HG03460 (cell line): ENCODE data around the gene CCDC88C.
"Not testable (repeated sequence)": the region's sequence is repeated elsewhere in the genome, so short reads cannot be mapped to it uniquely, and the experiment has no call there.

Experiments used
- ATAC-seq: cut with Tn5 transposase; IDR thresholded peaks from one replicate; pipeline ENCODE4 v1.9.1; 2021; ENCODE audit not compliant: unreplicated experiment

Gene CCDC88C

GRCh38 chr14:91418387-91419043, 895 bp upstream of the CCDC88C start:
- no peak for ATAC-seq

- peak; percentile 31 for ATAC-seq
Measured at GRCh38 chr14:91417983-91418386, 365 bp upstream of the CCDC88C start.

- no peak for ATAC-seq
Measured at GRCh38 chr14:91416744-91417119, 888 bp downstream of the CCDC88C start.

DNA sequence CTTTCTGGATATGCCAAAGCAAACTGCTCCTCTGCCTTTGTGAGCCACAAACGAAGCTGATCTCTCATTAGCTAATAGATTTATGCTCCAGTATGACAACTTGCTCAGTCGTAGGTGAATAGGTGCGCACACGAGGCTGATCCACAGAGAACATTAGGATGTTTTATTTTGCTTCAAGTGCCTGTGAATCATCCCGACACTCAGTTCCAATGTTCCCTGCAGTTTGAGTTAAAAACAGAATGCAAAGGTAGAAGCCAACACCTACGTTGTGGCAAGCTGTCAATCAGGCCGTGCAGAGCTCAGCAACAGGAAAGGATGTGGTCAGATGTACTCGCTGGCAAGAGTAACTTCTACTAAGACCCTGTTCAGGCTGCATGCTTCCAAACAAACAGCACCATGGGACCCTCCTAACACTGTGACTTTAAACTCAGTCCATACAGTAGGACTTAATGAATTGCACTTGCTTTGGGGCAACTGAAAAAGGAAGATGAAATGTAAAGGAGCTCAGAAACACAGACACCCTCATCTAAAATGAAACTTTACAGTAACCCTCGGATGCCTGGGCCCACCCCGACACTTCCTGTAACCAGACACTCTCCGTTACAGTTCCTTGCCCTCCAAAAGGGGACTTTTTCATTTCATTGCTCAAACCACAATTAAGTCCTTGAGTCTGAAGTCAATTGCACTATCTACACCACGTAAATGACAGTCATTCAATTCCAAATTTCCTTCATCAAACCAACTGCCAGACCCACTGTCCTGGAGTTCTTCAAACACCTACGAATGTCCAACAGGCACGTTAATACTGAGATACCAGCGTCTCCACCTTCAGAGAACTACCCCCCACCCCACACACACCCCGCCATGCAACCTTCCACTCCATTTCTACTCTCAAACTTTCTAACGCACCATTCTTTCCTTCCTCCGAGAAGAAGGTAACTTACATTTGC, 1.6 kb downstream of the CCDC88C start:
- peak; percentile 59 for ATAC-seq

- ATAC-seq: no peak
Measured at GRCh38 chr14:91414475-91414833, 3.2 kb downstream of the CCDC88C start.

DNA sequence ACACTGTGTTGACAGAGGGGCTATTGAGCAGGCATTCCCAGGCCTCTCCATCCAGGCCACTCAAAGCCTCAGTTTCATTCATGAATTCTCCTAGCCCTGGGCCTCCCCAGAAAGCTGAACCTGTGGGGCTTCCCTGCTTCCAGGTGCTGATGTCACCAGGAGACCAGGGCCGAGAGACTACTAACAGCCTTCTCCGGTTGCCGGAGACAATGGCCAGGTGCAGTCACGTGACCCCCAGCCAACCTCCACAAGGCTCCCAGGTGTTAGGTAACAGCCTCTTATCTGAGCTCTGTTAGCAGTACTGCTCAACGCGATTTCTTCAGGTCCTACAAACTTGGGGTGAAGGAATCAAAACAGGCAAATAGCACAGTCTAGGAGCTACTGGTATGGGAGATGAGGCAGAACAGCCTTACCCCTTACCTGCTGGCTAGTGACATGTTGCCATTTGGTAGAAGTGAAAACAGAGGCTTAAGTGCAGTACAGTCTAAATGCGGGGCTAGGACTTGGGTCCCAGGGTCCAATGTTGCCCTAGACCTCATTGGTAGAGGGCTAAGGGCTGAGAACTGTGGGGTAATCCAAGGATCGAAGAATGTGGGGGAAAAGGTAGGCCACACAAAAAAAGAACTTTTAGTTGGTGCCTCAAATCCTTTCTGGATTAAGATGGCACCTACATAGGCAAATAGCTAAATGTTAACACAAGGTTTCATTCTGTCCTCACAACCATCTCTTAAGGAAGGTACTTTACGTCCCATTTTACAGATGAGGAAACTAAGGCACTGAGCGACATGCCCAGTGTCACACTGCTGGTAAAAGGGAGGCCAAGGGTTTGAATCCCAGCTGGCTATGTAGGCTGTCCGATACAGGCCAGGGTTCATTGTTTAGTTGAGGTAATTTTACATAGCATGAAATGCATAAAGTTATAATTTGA, 3.8 kb downstream of the CCDC88C start:
- ATAC-seq: no peak

DNA sequence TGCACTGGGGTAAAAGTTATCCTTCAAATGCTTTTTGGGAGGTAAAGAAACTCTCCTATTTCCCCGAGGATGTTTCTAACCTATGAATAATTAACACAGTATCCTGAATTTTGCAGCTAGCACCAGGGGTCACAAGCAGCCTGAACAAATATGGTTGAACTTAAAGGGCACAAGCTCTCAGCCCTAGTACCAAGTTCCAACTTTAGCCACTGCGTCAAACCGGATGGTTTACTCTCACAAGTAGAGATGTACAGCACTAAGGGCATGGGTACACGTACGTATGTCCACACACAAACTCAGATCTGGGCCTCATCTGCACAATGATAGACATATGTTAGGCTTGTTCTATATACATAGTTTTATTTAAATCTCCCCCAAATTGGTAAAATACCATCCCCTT, 4.7 kb downstream of the CCDC88C start:
- ATAC-seq: no peak

DNA sequence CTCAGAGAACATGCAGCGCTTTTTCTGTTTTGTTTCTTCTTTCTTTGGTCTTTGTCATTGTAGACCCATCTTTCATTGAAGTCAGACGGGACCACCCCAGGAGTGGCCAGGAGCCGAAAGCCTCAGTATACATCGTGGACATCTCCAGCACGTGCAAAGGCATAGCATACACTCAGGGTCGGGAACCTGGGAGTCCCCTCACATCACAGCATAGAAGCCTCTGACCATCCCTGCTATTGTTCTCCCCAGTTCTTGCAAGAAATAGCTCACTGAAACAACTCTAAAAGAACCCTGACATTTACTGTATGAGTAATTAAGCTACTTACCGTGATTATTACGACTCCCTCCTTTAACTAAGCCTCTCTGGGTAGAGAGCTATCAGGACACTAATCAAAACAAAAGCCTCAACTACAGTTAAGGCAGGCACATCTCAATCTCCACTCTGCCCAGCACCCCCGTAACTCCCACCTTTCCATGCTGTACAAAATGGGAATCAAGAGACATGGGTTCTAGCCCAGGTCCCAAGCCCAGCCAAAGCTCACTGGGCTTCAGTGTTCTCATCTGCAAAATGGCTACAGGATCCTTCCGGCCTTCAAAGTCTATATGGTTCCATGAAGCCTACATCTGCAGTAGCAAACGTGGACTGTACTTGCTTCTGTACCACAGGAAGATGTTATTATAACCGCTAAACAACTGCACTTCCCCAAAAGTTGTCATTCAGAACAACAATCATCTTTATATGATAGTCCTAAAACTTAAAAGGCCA, 6.7 kb downstream of the CCDC88C start:
- ATAC-seq: no peak

DNA sequence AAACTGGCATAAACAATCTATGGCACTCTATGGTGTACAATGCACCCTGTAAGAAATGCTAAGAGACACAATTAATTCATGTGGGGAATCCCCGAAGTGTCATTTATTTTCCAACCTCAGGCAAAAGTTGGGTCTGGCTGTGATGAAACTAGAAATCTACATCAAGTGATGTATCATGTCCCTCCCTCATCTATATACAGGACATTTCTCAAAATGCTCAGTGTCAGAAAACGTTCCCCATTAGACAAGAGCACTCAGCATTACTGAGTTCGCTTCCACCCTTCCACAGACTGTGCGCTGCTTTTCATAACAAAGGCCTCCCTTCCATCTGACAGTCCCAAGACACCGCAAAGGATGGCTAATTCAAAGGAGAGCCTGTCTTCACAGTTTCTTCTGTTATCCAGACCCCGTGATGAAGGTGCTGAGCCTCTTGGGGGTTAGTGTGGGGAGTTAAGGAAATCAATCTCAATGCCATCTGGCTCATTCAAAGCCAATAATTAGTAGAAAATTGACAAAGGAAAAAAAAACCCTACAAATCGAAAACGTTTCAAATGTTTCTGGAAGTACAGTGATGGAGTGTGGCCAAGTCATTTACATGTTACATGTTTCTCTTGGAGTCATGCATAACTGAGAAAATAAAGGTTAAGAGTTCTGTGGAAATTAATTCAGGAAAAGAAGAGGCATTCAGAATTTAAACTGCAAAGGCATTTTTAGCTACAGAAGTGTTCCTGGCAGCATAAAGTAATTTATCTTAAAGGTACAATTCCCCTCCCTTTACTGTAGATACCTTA, 7.5 kb downstream of the CCDC88C start:
- ATAC-seq: no peak

DNA sequence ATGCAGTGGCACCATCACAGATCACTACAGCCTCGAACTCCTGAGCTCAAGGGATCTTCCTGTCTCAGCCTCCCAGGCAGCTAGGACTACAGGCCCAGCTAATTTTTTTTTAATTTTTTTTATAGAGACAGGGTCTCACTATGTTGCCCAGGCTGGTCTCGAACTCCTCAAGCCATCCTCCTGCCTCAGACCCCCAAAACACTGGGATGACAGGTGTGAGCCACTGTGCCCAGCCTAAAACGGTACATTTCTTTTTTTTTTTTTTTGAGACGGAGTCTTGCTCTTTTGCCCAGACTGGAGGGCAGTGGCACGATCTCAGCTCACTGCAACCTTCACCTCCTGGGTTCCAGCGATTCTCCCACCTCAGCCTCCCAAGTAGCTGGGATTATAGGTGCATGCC, 8.4 kb downstream of the CCDC88C start:
- not testable (repeated sequence) for ATAC-seq

GRCh38 chr14:91406982-91407381, 10.6 kb downstream of the CCDC88C start:
- ATAC-seq: no peak

DNA sequence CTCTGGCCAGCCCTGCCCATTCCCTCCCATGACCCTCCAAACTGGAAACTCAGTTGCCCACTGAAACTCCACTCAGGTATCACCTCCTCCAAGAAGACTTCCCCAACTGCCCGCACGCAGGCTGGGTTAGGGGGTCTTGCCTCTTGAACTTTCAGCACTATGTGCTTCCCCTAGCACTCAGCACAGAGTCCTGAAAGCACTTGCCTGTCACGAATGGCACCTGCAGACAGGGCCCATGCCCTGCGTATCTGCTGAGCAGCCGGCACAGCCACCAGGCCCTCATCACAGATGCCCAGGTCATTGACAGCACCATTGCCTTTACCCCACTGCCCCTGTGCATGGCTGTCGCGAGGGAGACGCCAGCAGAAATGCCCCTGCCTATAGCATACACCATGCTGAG, 11.2 kb downstream of the CCDC88C start:
- ATAC-seq: no peak

DNA sequence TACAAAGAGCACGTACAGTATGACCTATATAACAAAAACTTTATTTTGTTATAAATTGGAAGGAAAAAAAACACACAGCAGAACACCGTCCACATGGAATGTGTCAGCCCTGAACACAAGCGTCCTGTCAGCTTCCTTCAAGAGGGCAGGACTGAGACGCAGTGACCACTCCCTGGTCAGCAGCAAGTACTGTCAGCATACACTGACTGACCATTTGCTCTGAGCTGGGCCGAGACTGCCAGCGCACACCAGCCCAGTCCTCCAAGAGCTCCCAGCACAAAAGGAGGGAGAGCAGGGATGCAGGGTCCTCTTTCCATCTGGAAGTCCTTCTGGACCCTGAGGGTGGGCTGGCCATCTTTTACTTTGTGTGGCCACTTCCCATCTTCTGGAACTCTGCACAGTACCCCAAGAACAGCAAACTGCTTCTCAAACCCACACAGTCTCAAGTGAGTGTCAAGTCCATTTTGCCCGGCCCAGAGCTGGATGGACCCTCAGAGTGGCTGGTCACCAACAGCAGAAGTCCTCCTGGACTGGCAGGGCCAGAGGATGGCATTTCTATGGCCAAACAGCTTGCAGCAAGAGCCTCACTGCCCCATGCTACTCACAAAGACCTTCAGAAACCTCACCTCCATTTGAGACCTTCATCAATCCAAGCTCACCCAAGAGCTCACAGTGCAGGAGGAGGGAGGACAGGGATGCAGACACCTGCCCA, 11.7 kb downstream of the CCDC88C start:
- ATAC-seq: no peak

DNA sequence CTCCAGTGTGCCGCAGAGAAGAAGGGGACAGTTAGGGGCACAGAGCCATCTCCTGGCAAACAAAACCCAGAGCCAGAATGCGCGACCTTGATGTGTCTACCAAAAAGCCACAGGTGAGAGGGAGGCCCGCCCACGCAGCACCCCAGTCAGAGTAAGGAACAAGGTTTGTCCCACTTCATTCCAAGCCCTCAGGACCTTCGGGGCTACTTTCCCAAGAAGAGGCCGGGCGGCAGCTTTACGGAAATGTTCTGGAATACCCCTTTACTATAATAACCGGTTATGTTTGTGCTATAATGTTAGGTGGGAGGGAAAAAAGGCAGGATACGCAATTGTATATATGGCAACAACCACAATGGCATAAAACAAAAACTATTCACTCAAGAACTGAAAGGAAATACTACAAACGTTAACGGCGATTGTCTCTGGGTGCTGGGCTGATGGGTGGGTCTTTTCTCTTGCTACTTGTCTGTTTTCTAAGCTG, 12.3 kb downstream of the CCDC88C start:
- ATAC-seq: no peak

DNA sequence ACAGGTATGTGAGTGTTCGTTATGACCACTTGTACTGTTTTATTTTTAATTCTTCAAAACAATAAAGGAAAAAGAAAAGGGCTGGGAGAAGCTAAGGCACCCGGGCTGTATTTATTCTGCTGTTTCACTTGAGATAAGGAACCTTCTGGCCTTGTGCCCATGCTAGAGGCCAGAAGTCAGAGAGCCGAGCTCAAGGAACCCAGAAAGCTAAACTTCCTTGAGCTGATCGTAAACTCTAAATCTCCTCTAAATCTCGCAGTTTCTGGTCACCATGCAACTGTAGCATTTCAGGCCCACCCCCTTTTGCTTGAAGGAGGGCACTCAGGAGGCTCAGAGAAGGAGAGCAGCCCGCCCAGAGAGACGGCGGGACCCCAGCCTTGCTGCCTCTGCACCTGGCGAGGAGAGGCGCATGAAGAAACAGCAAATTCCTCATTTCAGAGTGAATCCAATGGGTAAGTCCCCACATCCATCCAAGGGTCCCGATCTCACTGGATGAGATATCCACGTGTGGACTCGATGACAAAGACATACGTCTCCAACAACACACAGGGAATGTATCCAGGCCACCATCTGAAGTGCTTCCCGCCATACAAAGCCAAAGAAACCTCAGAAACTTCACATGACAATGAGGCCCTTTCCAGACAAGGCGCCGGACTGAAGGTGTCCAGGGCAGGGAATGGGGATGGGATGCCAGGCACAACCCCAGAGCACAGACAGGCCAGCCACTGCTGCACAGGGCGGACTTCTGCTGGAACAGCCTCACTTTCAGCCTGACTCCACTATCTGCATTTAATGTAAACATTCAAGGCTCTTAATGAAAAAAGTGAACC, 14.6 kb downstream of the CCDC88C start:
- ATAC-seq: no peak

GRCh38 chr14:91402348-91402747, 15.3 kb downstream of the CCDC88C start:
- ATAC-seq: no peak

DNA sequence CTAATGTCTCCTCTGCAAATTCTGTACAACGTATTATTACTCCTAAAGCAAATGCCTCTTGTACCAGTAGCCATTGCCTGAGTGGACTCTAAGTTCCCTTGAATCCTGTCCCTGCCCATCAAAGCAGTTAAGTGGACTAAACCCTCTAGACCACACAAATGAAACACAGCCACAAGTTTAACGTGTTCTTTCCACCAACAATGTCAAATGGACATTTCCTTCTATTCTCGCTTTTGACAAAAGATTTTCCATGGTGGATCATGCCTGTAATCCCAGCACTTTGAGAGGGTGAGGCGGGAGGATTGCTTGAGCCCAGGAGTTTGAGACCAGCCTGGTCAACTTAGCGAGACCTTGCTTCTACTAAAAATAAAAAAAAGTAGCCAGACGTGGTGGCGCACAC, 15.9 kb downstream of the CCDC88C start:
- no peak for ATAC-seq

DNA sequence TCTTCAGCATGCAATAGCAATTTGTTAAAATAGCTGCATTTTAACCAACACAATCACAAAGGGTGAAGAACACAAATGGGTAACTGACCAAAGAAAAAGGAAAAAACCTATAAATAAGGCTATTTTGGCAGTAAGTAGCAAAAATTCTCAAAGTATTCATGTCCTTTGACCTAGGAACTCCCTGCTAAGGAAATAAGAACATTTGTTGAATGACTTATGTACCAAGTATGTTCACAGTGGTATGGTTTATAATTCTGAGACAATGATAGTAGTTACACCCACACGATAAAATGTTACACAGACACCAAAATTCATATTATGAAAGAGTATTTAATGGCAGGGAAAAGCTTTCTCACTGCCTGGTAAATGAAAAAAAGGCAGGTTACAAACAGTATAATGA, 16.9 kb downstream of the CCDC88C start:
- ATAC-seq: no peak
